Liver (tissue), 9 donors: ENCODE results near the gene MT2A. TPM values are rescaled to one million over a fixed set of nuclear protein-coding genes. Genes with fewer than 3 reads are reported as not detected.

ENCODE experiments used
- DNase-seq: peaks from one replicate; pipeline ENCODE4 v3.0.0-alpha.2; 2017; ENCODE audit warnings: low spot score
- H3K27ac ChIP-seq, 2 donors: one replicate each; pipeline ENCODE4 v1.7.0; 2013; ENCODE audit warnings: inconsistent platforms in 2 of 2, low read length in 2 of 2, control low read depth in 1 of 2, low read depth in 1 of 2, mild to moderate bottlenecking in 1 of 2
- H3K27me3 ChIP-seq, 4 donors: one replicate each; pipeline versions ENCODE4 v1.6.1 to v1.7.0; 2013; ENCODE audit warnings: low read length in 3 of 4, inconsistent platforms in 1 of 4, mild to moderate bottlenecking in 1 of 4, moderate library complexity in 1 of 4; ENCODE audit not compliant: control insufficient read depth in 4 of 4, insufficient read depth in 4 of 4
- H3K36me3 ChIP-seq, 4 donors: one replicate each; pipeline versions ENCODE4 v1.6.1 to v1.7.0; 2013; ENCODE audit warnings: low read length in 3 of 4, mild to moderate bottlenecking in 3 of 4, low read depth in 1 of 4, moderate library complexity in 1 of 4; ENCODE audit not compliant: control insufficient read depth in 4 of 4, insufficient read depth in 3 of 4
- H3K4me1 ChIP-seq, 4 donors: one replicate each; pipeline versions ENCODE4 v1.6.1 to v1.7.0; 2013; ENCODE audit warnings: low read length in 3 of 4, mild to moderate bottlenecking in 3 of 4, moderate library complexity in 1 of 4; ENCODE audit not compliant: control insufficient read depth in 4 of 4, insufficient read depth in 4 of 4
- H3K4me3 ChIP-seq, 3 donors: one replicate each; pipeline versions ENCODE4 v1.6.1 to v1.7.0; 2013; ENCODE audit warnings: low read length in 3 of 3, control low read depth in 1 of 3, low read depth in 1 of 3, mild to moderate bottlenecking in 1 of 3
- H3K9ac ChIP-seq, 2 donors: one replicate each; pipeline ENCODE4 v1.7.0; 2013; ENCODE audit warnings: low read length in 2 of 2, mild to moderate bottlenecking in 2 of 2, moderate library complexity in 2 of 2, control low read depth in 1 of 2, low read depth in 1 of 2
- H3K9me3 ChIP-seq, 4 donors: one replicate each; pipeline versions ENCODE4 v1.6.1 to v1.7.0; 2013; ENCODE audit warnings: low read length in 3 of 4; ENCODE audit not compliant: control insufficient read depth in 4 of 4
- EGR1 ChIP-seq, 2 donors: IDR thresholded peaks; 2 replicates each; pipeline ENCODE4 v1.6.1; 2016 to 2018; ENCODE audit warnings: antibody characterized with exemption in 2 of 2, low read depth in 2 of 2
- FOXA1 ChIP-seq: IDR thresholded peaks from 2 replicates; pipeline ENCODE4 v1.6.1; 2016; ENCODE audit warnings: antibody characterized with exemption
- FOXA2 ChIP-seq: IDR thresholded peaks from 2 replicates; pipeline ENCODE4 v1.6.1; 2016; ENCODE audit warnings: antibody characterized with exemption
- GABPA ChIP-seq, 2 donors: IDR thresholded peaks in 1 of 2; conservative IDR thresholded peaks in 1 of 2; 2 replicates each; pipeline ENCODE4 v1.6.1; 2016; ENCODE audit warnings: antibody characterized with exemption in 2 of 2, mild to moderate bottlenecking in 1 of 2, moderate library complexity in 1 of 2
- HNF4A ChIP-seq, 2 donors: conservative IDR thresholded peaks; 2 replicates each; pipeline ENCODE4 v1.6.1; 2016; ENCODE audit warnings: antibody characterized with exemption in 2 of 2, mild to moderate bottlenecking in 2 of 2
- HNF4G ChIP-seq: IDR thresholded peaks from 2 replicates; pipeline ENCODE4 v1.6.1; 2016; ENCODE audit warnings: antibody characterized with exemption
- JUND ChIP-seq, 2 donors: IDR thresholded peaks; 2 replicates each; pipeline ENCODE4 v1.6.1; 2016; ENCODE audit warnings: antibody characterized with exemption in 2 of 2
- NR2F2 ChIP-seq: IDR thresholded peaks from 2 replicates; pipeline ENCODE4 v1.6.1; 2016; ENCODE audit warnings: antibody characterized with exemption
- RAD21 ChIP-seq, 2 donors: IDR thresholded peaks; 2 replicates each; pipeline ENCODE4 v1.6.1; 2016; ENCODE audit warnings: antibody characterized with exemption in 2 of 2, mild to moderate bottlenecking in 2 of 2
- RXRA ChIP-seq, 2 donors: IDR thresholded peaks; 2 replicates each; pipeline ENCODE4 v1.6.1; 2017 to 2018; ENCODE audit warnings: antibody characterized with exemption in 2 of 2, mild to moderate bottlenecking in 1 of 2
- SP1 ChIP-seq: IDR thresholded peaks from 2 replicates; pipeline ENCODE4 v1.6.1; 2018; ENCODE audit warnings: antibody characterized with exemption, mild to moderate bottlenecking
- TAF1 ChIP-seq: conservative IDR thresholded peaks from 2 replicates; pipeline ENCODE4 v1.6.1; 2016; ENCODE audit warnings: antibody characterized with exemption, mild to moderate bottlenecking
- YY1 ChIP-seq: IDR thresholded peaks from 2 replicates; pipeline ENCODE4 v1.6.1; 2016; ENCODE audit warnings: antibody characterized with exemption, mild to moderate bottlenecking
- WGBS: extraction: QIAGEN DNeasy Blood & Tissue Kit; methylation state at CpG from one replicate; pipeline ENCODE4 v1.1.7; 2013; 5-methylcytosine and 5-hydroxymethylcytosine counted together
- polyA plus RNA-seq, 2 donors: library from polyadenylated mRNA; stranded (reverse) in 1 of 2; unstranded in 1 of 2; fragments of 200-250 nt in 1 of 2; fragments of >200 nt in 1 of 2; fragmentation: Nextera tagmentation in 1 of 2; extraction: Ambion mirVana in 1 of 2; gene quantifications; one replicate each; pipeline versions ENCODE4 v1.2.1 to v1.2.3, GENCODE V29; 2013 to 2015
- total RNA-seq, 2 donors: library from RNA; depleted of rRNA; stranded (reverse); fragments of >200 nt; gene quantifications; one replicate each; pipeline ENCODE4 v1.2.3, GENCODE V29; 2014
- TF ChIP-seq, protein P1 (sequence below): IDR thresholded peaks from 2 replicates; pipeline ENCODE4 v1.6.1; 2016; ENCODE audit warnings: antibody characterized with exemption
- TF ChIP-seq, protein P2 (sequence below): IDR thresholded peaks from 2 replicates; pipeline ENCODE4 v1.6.1; 2016; ENCODE audit warnings: antibody characterized with exemption
- TF ChIP-seq, protein P3 (sequence below): IDR thresholded peaks from 2 replicates; pipeline ENCODE4 v1.6.1; 2016; ENCODE audit warnings: antibody characterized with exemption
- TF ChIP-seq, protein P4 (sequence below): fragments of 150-350 bp; IDR thresholded peaks from 2 replicates; pipeline ENCODE4 v1.5.1; 2017; ENCODE audit warnings: improper control_type of control experiment, low read depth, low read length; ENCODE audit not compliant: missing input control
- TF ChIP-seq, protein P5 (sequence below): IDR thresholded peaks from 2 replicates; pipeline ENCODE4 v1.6.1; 2016; ENCODE audit warnings: antibody characterized with exemption, mild to moderate bottlenecking
- donor health status: healthy.
- donor health status: healthy.
- donor health status: healthy.
- donor health status: healthy.
- donor health status: healthy.

MT2A gene
- total and polyA plus RNA-seq, 4 donors = 45.8 to 5,206 (median 2,233) TPM

DNA sequence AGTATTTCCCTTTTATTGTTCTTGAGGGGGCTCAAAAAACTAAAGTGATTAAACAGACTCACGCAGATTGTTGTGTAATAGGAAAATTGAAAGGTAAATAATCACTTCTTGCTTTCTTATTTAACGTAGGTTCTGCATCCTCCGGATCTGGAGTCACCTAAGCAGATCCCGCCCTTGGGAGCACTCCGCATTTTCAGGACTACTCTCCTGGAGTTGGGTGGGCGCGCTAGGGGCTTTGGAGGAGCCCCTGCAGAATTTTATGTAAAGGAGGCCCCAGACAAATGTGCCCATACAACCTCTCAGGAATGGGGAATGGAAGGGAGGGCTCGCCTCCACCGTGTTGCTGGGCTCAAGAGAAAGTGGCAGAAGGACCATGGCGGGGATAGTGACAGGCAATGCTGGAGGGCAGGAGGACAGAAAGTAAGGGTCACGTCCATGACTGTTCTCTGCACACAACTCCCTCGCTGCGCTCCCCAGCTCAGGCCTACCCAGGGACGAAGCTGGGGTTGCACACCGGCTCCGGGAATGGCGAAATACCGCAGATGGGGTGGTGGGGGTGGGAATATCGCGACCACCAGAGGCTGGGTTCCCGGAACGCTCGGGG is 8.3 kb downstream of the MT2A start:
- Histone ChIP-seq H3K4me1 (peaks cover 0 to 26% (median 12%) of the 10 kb centered on the region in 4 donors), H3K27me3 (no peaks in the 10 kb centered on the region), H3K27ac (peak overlapping the region; percentile 91 to 93), H3K36me3 (no peaks in the 10 kb centered on the region), H3K4me3 (peak overlapping the region; percentile 47 to 77 (median 67)), H3K9ac (peak overlapping the region in 1 of 2 donors; percentile 50), H3K9me3 (no peaks in the 10 kb centered on the region)
- no peak for DNase-seq
- 46% methylated on average over 23 of the region's 23 CpGs for WGBS
- TF ChIP-seq YY1 (peak; percentile 27), FOXA2 (no peak)

DNA sequence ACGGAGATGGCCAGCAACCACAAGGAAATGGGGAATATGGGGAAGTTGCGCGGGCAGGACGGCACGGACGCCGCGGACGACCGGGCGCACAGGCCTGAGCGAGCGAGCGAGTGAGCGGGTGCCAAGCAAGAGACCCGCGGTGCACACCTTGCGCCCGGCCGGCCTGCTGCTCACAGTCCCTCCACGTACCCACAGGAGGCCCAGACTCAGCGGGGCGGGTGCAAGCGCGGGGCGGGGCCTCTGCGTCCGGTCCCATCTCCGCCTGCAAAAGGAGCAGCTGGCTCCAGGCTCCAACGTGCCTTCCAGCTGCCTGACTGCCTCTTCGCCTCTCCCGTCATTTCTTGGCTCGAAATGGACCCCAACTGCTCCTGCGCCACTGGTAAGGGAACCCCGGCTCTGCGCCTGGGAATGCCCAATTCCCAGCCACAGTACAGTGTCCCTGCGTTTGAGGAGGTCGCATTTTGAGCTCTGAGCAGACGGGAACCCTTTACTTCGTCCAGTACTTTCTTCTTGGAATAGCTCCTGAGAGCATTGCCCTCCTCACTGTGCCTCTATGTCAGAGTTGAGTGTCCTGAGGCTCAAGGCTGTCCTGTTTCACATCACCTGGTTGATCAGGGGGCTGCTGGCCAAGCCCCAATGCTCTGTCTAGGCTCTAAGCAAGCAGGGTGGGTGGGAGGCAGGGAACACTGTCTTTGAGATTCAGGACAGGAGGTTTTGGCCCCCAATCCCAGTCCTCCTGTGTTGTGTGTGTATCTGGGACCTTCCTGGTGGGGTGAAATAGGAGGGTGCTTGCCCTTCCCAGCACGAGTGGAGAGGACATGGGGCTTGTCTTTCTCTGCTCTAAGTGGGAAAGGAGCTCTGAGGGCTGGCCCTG is 9.1 kb downstream of the MT2A start:
- Histone ChIP-seq H3K9me3 (no peaks in the 10 kb centered on the region), H3K9ac (peak overlapping the region; percentile 58 to 78)
- DNase-seq = peak; percentile 71

More for the DNA sequence above, 9.1 kb downstream of the MT2A start:
- Histone ChIP-seq H3K27ac (peak overlapping the region; percentile 91 to 93), H3K27me3 (no peaks in the 10 kb centered on the region), H3K4me1 (peaks cover 0 to 30% (median 14%) of the 10 kb centered on the region in 4 donors), H3K4me3 (peak overlapping the region; percentile 47 to 77 (median 67)), H3K36me3 (no peaks in the 10 kb centered on the region)
- 3% methylated on average over 40 of the region's 41 CpGs for WGBS
- TF ChIP-seq, protein P1, sequence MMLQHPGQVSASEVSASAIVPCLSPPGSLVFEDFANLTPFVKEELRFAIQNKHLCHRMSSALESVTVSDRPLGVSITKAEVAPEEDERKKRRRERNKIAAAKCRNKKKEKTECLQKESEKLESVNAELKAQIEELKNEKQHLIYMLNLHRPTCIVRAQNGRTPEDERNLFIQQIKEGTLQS = no peak
- no peak for TF ChIP-seq JUND (IDR thresholded peaks at IDR 0.05)
- peak; percentile 45 for TF ChIP-seq TAF1
- peak; percentile 27 to 50 for TF ChIP-seq RXRA (IDR thresholded peaks at IDR 0.05)
- no peak for TF ChIP-seq FOXA2
- TF ChIP-seq, protein P2, sequence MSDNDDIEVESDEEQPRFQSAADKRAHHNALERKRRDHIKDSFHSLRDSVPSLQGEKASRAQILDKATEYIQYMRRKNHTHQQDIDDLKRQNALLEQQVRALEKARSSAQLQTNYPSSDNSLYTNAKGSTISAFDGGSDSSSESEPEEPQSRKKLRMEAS = no peak
- peak; percentile 44 for TF ChIP-seq YY1
- no peak for TF ChIP-seq HNF4G
- TF ChIP-seq NR2F2 = no peak
- peak in 1 of 2 donors; percentile 40 for TF ChIP-seq RAD21 (IDR thresholded peaks at IDR 0.05)
- no peak for TF ChIP-seq GABPA (IDR thresholded peaks at IDR 0.05 in 1 of 2, conservative IDR thresholded peaks at IDR 0.05 in 1 of 2)
- no peak for TF ChIP-seq FOXA1
- TF ChIP-seq, protein P3, sequence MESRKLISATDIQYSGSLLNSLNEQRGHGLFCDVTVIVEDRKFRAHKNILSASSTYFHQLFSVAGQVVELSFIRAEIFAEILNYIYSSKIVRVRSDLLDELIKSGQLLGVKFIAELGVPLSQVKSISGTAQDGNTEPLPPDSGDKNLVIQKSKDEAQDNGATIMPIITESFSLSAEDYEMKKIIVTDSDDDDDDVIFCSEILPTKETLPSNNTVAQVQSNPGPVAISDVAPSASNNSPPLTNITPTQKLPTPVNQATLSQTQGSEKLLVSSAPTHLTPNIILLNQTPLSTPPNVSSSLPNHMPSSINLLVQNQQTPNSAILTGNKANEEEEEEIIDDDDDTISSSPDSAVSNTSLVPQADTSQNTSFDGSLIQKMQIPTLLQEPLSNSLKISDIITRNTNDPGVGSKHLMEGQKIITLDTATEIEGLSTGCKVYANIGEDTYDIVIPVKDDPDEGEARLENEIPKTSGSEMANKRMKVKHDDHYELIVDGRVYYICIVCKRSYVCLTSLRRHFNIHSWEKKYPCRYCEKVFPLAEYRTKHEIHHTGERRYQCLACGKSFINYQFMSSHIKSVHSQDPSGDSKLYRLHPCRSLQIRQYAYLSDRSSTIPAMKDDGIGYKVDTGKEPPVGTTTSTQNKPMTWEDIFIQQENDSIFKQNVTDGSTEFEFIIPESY = no peak
- TF ChIP-seq, protein P4, sequence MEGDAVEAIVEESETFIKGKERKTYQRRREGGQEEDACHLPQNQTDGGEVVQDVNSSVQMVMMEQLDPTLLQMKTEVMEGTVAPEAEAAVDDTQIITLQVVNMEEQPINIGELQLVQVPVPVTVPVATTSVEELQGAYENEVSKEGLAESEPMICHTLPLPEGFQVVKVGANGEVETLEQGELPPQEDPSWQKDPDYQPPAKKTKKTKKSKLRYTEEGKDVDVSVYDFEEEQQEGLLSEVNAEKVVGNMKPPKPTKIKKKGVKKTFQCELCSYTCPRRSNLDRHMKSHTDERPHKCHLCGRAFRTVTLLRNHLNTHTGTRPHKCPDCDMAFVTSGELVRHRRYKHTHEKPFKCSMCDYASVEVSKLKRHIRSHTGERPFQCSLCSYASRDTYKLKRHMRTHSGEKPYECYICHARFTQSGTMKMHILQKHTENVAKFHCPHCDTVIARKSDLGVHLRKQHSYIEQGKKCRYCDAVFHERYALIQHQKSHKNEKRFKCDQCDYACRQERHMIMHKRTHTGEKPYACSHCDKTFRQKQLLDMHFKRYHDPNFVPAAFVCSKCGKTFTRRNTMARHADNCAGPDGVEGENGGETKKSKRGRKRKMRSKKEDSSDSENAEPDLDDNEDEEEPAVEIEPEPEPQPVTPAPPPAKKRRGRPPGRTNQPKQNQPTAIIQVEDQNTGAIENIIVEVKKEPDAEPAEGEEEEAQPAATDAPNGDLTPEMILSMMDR = peak; percentile 20
- TF ChIP-seq SP1 = peak; percentile 49
- no peak for TF ChIP-seq EGR1 (IDR thresholded peaks at IDR 0.05; ENCODE audit: low read depth in 2 of 2)
- peak in 1 of 2 donors; percentile 25 for TF ChIP-seq HNF4A (conservative IDR thresholded peaks at IDR 0.05)
- TF ChIP-seq, protein P5, sequence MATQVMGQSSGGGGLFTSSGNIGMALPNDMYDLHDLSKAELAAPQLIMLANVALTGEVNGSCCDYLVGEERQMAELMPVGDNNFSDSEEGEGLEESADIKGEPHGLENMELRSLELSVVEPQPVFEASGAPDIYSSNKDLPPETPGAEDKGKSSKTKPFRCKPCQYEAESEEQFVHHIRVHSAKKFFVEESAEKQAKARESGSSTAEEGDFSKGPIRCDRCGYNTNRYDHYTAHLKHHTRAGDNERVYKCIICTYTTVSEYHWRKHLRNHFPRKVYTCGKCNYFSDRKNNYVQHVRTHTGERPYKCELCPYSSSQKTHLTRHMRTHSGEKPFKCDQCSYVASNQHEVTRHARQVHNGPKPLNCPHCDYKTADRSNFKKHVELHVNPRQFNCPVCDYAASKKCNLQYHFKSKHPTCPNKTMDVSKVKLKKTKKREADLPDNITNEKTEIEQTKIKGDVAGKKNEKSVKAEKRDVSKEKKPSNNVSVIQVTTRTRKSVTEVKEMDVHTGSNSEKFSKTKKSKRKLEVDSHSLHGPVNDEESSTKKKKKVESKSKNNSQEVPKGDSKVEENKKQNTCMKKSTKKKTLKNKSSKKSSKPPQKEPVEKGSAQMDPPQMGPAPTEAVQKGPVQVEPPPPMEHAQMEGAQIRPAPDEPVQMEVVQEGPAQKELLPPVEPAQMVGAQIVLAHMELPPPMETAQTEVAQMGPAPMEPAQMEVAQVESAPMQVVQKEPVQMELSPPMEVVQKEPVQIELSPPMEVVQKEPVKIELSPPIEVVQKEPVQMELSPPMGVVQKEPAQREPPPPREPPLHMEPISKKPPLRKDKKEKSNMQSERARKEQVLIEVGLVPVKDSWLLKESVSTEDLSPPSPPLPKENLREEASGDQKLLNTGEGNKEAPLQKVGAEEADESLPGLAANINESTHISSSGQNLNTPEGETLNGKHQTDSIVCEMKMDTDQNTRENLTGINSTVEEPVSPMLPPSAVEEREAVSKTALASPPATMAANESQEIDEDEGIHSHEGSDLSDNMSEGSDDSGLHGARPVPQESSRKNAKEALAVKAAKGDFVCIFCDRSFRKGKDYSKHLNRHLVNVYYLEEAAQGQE = peak; percentile 67
